Dermis microvascular lymphatic vessel endothelial cell (primary cell): ENCODE data around the gene SNX33. TPM values are rescaled to one million over a fixed set of nuclear protein-coding genes. Genes with fewer than 3 reads are reported as not detected.
"Not testable (repeated sequence)": the region's sequence is repeated elsewhere in the genome, so short reads cannot be mapped to it uniquely, and the experiment has no call there.

Experiments used
- DNase-seq, 2 donors: peaks; one replicate each; pipeline versions ENCODE4 v3.0.0 to v3.0.0-alpha.2; 2010; ENCODE audit warnings: low read depth in 2 of 2
- total RNA-seq: library from RNA; depleted of rRNA; stranded (reverse); fragments of >200 nt; gene quantifications from 2 replicates; pipeline ENCODE4 v1.2.1, GENCODE V29; 2014

SNX33 gene
- total RNA-seq, 1 donor from 2014 or later = 8.6 TPM

DNA sequence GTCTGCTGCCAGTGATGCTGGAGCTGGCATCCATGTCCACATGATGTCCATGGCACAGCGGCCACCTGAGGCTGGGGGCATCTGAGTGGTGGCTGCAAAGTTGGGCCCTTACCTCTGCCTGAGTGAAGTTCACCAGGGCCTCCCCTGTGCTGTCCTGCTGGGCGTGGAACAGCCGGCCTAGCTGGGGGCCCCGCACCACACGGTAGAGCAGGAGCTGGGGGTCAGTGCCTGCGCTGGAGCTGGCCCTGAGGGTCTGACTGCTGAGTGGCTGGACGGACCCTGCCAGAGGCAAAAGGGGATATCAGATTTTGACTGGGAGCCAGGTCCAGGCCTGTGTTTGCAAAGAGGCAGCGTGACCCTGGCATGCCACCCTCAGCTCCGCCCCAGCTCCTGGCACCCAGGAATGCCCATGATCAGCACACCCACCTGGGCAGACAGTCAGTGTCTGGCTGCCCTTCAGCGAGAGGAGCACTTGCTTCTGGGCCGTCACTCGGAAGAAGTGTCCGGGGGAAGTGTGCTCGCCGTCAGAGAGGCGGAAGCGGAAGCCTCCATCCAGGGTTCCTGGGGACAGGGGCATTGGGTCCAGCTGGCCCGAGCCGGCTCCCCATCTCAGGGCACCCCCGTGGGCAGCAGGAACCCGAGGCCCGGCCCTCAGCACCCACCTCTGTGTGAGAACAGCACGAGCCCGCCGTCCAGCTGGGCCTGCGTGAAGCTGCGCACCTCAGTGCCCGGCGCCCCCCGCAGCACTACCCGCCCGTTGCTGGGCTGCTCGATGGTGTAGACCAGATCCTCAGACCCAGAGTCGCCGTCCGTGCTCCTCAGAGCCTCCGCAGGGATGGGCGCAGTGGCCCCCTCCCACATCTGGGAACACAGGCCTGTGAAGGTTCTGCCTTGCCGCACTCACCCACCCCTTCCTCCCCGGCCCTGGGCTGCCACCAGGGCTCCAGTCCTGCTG, 34.7 kb downstream of the SNX33 start:
- no peak for DNase-seq

DNA sequence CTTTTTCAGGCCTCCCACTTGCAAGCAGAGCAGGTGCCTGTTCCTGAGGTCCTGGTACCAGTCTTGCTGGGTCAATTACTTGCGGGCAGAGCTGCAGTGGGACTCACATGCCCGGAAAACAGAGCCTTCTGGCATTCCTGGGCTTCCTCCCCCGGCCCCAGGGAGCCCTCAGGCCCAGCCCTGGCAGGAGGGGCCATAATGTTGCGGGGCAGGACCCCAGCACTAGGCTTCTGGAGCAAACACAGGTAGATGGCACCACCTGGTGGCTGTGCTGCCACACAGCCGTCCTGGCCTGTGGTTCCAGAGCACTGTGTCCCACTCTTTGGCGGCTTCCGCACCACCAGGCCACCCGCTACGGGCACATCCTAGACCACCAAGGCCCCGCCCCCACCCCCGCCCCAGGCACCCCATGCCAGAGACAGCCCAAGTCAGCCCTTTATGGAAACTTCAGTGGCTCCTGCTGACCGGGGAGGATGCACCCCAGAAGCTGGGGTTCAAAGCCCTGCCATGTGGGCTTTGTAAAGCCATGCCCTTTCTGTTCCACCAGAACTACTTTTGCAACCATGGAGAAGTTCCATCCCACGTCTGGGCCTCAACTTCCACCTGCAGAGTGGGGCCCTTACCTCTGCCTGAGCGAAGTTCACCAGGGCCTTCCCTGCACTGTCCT, 36.1 kb downstream of the SNX33 start:
- peak; percentile 45 to 67 for DNase-seq

DNA sequence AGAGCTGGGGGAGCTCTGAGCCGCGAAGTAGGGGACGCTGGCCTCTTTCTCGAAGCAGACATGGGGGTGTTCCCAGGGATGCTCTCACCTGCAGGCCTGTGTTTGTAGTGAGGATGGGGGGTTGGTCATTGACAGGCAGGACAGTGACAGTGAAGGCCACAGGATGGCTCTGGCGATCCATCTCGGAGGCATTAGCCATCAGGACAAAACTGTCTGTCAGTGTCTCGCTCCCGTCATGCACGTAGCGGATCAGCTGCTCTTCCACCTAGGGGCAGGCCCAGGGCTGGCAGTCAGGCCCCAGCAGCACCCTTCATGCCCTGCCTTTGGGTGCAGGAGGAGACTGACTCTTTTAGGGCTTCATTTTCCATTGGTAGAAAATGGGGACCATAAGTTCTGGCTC, 36.9 kb downstream of the SNX33 start:
- DNase-seq = no peak

DNA sequence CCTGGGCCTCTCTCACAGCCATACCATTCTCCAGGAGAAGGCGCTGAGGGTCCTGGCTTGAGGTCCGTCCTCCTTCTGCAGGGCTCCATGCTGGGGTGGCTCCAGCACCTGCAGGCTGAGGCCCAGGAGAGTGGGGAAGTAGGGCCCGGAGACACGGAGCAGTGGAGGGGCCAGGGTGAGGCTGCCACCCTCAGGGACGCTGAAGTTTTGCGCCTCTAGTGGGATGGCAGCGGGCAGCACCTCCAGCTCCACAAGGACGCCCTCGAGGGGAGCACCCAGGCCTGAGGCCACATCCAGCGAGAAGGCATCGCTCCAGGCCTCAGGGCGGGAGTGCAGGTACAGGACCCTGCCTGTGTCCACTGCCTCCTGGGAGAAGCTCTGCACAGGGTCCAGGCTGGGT, 37.5 kb downstream of the SNX33 start:
- no peak for DNase-seq

DNA sequence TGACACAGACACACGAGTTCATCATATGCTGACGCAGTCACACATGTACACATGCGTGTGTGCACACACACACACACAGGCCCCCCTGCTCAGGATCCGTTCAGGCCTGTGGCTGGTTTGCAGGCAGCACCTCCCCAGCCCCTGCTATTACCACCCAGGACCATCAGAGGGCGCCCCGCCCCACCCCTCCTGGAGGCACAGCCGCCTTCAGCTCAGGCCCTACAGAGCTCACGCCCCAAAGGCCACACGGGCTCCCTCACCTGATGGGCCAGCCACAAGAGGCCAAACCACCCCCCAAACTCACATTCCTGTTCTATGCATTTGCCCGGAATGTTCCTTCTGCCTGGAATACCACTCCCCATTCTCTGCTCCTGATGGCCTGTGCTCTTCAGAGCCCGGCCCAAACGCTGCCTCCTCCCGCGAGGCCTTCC, 38.5 kb downstream of the SNX33 start:
- peak in 1 of 2 donors; percentile 63 for DNase-seq

DNA sequence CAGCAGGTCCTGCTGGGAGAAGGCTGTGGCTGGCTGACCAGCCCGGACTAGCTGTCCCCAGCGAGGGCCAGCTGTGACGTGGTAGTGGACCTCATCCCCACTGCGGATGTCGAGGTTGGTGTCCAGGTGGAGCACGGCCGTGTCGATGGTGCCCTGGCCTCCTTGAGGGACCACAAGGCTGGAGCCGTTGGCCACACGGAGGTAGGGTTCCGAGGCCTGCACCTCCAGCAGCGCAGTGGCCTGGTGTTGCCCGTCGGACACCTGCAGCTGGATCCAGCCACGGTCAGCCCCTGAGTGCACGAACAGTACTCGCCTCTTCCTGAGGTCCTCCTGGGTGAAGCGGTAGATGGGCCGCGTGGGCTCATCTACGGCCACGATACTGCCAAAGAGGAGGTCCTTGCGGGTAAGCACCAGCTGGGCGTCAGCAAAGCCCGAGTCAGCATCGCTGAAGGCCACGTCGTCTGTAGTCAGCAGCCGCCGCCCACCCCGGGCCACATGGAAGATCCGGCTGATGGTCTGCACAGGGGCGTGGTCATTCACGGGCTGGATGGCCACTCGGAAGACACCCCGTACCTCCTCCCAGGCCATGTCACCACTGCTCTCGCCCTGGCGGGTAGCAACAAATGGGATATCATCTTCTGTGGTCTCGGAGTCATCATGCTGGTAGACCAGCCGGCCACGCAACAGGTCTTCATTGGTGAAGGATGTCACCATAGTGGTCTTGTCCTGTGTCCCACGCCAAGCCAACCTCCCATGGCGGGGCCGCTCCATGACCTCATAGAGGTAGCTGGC, 40.0 kb downstream of the SNX33 start:
- DNase-seq = no peak

DNA sequence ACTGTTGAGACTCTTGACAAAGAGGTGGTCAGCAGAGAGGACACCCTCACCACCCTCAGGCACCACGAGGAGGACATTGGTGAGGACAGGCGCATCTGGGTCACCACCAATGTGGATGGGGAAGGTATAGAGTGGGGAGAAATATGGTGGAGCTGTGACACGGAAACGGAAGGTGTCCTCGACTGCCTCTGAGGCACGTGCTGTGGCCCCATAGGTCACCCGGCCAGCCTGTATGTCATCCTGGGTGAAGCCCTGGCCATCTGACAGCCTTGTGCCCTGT, 40.5 kb downstream of the SNX33 start:
- DNase-seq = no peak

DNA sequence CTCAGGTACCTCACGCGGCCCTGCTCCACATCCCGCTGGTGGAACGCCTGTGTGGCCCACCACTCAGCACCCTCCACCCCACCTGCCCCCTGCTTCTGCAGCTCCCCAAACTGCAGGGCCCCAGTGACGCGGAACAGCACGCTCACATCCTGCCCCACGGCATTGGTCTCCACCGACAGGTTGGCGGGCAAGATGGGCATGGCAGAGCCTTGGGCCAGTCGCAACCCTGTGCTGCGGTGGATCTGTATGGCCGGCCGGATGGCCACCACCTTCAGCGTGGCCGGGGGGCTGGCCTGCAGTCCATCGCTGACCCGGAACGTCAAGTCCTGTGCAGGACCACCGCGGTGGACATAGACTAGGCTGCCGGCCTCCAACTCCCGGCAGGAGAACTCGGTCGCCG, 41.1 kb downstream of the SNX33 start:
- DNase-seq = no peak

DNA sequence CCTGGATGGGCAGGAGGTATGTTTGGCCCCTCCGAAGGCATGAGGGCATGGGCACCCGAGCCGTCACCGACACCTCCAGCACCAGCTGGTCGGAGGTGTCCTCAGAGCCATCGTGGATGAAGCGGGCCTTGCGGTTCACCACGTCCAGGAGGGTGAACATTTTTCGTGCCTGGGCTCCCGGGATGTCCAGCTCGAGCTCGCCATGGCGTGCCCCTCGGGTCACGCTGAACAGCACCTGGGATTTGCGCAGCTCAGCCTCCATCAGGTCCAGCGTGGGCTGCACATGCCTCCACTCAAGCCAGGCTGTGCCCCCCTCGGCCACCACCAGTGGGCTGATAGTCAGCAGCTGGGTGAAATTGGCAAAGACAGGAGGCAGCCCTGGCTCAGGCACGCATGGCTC, 41.7 kb downstream of the SNX33 start:
- DNase-seq = not testable (repeated sequence)

DNA sequence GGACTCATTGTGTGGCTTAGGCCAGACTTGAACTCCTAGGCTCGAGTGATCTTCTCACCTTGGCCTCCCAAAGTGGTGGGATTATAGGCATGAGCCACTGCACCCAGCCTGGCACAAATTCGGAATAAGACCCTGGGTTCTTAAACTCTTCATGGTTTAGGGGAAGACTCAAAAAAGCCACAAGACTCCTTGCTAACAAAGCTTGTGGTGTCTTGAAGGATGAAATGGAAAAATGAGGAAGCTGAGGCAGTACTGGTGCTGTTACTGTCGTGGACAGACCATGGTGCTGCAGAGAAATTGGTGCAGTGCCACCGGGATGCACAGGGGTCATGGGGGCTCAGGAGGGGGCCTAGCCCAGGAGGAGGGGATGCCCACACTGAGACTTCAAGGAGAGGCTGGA, 44.6 kb downstream of the SNX33 start:
- DNase-seq = not testable (repeated sequence)

DNA sequence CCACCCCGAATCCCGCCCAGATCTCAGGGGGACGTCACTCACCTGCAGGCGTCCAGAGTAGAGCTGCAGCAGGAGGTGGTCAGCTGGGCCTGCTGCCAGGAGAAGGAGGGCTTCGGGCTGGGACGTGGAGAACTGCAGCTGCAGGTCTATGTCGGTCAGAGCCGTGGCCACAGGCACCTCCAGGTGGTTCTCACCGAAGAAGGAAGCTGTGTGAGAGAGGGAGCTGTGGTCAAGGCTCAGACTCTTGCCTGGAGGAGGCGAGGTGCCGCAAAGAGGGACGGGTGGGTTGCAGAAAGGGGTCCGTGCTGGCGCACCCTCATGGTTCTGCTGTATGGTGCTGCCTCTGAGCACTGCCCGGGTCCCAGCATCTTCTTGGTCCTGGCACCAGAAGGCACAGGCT, 45.3 kb downstream of the SNX33 start:
- DNase-seq = not testable (repeated sequence)

DNA sequence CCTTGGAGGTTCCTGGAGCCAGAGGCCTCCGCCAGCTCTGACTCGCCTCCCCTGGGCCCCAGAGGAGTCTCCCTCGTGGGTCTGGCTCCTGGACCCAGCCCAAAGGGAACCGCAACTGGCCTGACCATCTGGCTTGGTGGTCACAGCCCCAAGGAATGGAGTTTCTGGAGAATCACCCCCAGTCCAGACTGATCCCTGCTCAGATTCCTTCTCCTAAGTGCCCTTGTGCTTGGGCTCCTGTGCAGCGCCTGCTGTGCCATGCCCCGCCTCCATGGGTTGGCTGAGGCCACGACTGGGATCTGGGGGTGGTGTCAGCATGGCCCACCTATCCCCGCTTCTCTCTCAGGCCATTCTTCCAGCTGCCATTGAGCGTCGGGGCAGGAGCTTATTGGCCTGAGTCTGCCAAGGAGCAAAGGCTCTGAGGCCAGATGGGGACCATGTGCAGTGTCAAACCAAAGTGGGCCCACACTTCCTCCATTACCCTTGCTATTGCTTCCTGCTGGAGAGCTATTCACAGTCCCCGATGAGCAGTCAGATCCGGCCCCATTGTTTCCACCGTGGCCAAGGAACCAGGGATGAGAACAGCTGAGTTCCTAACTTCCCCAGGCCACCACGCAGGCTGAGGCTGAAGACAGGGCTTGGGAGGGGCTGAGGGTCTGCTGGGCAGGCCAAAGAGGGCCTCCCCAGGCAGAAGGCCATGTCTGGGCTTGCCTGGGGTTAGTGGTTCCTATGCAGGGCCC, 46.0 kb downstream of the SNX33 start:
- peak in 1 of 2 donors; percentile 86 for DNase-seq

DNA sequence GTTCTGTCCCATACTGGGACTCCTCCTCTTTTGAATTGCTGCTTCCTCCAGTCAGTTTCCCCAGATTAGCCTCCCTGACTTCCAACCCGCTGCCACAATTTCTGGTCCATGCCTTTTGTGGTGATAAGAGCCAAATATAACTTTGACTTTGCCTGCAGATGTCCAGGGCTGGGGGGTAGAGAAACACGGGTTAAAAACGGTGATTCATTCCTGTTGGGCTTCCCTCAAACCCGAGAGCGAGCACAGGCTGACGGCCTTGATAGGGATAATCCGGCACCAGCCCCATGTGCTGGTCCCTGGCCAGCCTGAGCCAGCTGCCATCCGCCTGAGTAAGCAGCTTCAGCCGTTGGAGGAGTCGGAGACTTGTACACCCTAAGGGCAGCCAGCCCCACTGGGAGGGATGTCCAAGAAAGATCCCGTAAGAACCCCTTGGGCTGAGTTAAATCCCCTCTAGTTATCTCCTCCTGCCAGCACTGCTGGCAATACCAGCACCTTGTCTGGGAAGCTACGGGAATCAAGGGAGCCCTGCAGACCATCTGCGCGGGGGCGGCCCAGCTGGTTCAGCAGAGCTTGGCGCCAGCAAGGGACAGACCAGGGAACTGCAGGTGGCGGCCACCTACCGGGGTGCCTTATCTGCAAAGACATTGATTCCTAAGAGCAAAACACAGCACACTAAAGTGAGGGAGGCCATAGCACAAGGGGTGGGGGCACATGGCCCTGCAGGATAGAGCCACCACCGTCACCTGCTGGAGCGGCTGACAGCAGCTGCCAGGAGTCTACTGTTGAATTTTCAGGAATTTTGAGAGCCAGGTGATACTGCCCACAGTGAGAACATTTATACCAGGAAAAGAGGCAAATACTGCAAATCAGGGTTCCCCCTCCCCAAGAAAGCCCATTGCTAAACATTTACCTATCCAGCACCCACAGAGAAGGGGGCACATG, 46.8 kb downstream of the SNX33 start:
- DNase-seq = peak; percentile 21 to 80

DNA sequence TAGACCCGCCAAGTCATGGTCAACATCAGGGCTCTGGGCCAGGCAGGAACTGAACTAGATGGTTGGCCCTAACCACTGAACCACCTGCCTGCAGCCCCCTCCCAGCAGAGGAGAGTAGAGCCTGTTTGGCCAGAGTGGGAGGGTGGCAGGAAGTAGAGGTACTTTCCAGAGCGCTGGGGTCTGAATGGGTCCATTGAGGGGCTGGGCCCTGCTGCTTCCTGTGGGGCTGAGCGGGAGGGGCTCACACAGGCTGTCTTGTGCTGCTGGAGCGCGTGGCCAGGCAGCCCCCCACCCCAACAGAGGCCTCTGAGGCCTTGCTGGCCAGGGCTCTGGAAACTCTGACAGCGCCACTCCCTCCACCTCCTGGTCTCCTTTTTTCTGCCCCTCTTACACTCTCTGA, 47.5 kb downstream of the SNX33 start:
- DNase-seq = peak in 1 of 2 donors; percentile 31

DNA sequence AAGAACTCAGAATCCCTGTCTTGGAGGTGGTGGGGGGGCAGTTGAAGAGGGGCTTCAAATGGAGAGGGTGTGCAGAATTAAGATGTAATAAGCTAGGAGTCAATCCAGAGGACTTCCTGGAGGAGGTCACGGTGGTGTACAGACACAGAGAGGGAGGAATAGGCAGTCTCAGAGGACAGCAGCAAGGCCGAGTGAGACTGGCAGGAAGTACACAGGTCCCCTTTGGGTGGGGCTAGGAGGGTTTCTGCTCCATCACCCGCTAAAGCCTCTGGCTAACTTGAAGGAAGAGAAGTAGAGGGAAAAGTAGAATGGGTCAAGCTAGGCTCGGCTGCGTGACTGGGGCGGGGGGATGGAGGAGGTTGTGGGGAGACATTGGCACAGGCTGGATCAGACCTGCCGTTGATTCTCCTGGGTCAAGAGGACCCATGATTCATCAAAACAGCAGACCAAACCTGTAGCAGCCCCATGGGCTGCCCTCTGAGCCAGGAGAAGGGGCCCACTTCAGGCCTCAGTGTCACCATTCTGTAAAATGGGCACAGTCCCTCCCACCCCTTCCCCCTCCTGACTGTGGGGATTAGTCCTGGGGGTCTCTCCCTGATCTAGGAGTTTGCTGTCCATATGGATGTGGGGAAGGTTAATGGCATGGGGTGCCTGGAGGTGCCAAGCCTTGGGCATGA, 48.1 kb downstream of the SNX33 start:
- no peak for DNase-seq

DNA sequence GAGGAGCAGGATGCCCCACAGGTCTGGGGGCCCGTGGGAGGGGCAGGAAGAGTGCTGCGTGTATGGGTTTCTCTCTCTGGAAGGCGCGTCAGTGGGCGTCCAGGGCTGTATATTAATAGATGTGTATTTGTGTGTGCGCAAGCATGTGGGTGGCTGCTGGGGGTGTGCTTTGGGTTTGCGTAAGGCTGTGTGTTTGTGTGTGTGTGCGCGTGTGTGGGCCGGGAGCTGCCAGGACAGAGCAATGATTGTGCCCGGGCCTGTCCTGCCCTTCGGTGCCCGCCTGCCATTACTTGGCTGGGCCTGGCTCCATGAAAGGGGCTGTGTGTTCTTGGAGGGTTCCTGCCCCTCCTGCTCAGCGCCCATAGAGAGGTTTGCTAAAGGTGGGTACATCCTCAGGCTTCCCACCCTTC, 48.6 kb downstream of the SNX33 start:
- no peak for DNase-seq

DNA sequence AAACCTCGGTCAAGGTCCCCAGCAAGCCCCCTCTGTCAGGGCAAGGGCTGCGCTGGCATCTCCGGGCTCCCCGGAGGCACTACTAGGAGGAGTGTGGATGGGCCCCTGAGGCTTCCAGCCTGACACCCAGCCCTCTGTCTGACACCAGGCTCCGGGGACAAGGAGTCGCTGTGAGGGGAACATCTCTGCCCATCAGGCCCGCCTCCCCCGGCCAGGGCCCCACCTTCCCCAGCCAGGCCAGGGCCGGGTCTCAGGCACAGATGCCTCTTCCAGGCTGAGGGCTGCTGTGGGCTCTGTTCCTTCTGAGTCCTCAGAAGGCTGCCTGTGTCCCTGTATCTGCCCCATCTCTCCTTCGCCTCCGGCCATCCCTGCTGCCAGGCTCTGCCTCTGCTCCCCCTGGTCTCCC, 49.1 kb downstream of the SNX33 start:
- no peak for DNase-seq

DNA sequence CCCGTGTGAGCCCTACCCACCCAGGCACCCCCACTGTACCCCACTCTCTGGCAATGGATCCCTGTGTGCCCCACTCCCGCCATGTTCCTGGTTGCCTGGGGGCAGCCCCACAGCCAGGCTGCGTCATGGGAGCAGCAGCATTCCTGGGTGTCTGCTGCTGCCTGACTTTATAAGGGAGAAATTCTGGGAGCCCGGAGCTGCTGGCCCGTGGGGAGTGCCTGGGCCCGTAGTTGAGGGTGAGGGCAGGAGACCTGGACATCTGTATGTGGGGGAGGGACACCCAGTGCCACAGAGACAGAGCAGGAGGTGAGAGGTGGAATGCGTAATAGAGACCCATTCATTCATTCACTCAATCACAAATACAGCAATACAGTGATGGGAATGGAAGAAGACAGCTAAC, 49.8 kb downstream of the SNX33 start:
- DNase-seq = no peak

DNA sequence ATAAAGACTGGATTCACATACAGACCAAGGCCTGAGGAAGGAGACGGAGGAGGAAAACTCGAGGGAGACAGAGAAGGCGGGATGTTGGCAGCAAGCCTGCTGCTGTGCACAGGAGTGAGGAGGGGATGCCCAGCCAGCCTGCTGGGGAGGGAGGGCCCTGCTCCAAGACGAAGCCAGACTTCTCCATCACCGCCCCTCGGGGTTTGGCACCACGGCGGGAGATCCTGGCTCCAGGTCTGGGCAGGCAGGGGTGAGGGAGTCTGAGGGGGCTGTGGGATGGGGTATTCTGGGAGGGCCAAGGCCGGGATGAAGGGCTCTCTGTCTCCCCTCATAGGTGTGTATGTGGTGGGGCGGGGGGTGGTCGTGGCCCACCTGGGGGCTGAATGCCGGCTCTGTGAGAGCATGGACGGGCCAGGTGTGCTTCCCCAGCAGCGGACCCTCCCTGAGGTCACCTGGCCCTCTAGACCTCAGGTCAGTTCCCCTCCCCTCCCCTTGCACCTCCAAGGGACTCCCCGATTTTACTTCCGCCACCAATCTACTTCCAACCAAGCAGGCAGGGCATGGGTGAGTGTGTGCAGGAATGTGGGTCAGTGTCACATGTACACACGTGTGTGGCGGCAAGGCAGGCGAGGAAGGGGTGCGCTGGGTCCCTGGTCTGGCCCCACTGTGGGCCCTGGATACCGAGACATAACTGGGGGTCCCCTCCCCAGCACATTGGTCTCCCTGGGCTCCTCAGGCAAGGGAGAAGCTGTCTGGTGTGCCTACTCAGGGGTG, 50.4 kb downstream of the SNX33 start:
- DNase-seq = not testable (repeated sequence)
